Effector memory CD4-positive, alpha-beta T cell (primary cell): ENCODE data around the gene CDH13.

Experiments used
- DNase-seq, 3 donors: peaks; one replicate each; pipeline ENCODE4 v3.0.0-alpha.2; 2020
- H3K27ac ChIP-seq: 2 replicates; pipeline ENCODE4 v1.7.0; 2013; ENCODE audit warnings: mild to moderate bottlenecking, low read length, moderate library complexity; ENCODE audit not compliant: insufficient read depth, poor library complexity, severe bottlenecking
- H3K27me3 ChIP-seq: replicated peaks from 2 replicates; pipeline ENCODE4 v1.7.0; 2013; ENCODE audit warnings: mild to moderate bottlenecking, low read length; ENCODE audit not compliant: insufficient read depth, control insufficient read depth, poor library complexity, severe bottlenecking
- H3K36me3 ChIP-seq: 2 replicates; pipeline ENCODE4 v1.7.0; 2013; ENCODE audit warnings: mild to moderate bottlenecking, low read length, moderate library complexity; ENCODE audit not compliant: control insufficient read depth, insufficient read depth
- H3K4me1 ChIP-seq: 2 replicates; pipeline ENCODE4 v1.7.0; 2013; ENCODE audit warnings: low read length, mild to moderate bottlenecking; ENCODE audit not compliant: control insufficient read depth, insufficient read depth, poor library complexity, severe bottlenecking
- H3K4me3 ChIP-seq: 2 replicates; pipeline ENCODE4 v1.7.0; 2013; ENCODE audit warnings: low read length, low read depth, mild to moderate bottlenecking; ENCODE audit not compliant: insufficient read depth, poor library complexity, severe bottlenecking
- H3K9me3 ChIP-seq: 2 replicates; pipeline ENCODE4 v1.7.0; 2013; ENCODE audit warnings: mild to moderate bottlenecking, low read length, moderate library complexity; ENCODE audit not compliant: control insufficient read depth

The CDH13 gene

DNA sequence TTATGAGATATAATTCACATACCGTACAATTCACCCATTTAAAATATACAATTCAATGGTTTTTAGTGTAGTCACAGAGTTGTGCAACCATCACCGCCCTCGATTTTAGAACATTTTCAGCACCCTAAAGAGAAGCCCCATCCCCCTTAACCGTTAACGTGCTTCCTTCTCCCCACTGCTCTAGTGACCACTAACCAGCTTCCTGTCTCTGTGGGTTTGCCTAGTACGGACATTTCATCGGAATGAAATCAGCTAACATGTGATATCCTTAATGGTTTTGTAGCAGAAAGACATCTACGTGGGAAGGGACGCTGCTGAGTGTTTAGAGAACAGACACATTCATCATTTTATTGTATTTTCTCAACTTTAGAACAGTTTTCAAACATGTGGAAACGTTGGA is 1100.2 kb downstream of the CDH13 start:
- no peak overlapping the region for H3K4me3 ChIP-seq
- H3K27me3 ChIP-seq = no peaks in the 10 kb centered on the region
- H3K36me3 ChIP-seq = no peaks in the 10 kb centered on the region
- H3K9me3 ChIP-seq = no peaks in the 10 kb centered on the region
- H3K4me1 ChIP-seq = no peaks in the 10 kb centered on the region
- DNase-seq = no peak
- H3K27ac ChIP-seq = no peak overlapping the region

DNA sequence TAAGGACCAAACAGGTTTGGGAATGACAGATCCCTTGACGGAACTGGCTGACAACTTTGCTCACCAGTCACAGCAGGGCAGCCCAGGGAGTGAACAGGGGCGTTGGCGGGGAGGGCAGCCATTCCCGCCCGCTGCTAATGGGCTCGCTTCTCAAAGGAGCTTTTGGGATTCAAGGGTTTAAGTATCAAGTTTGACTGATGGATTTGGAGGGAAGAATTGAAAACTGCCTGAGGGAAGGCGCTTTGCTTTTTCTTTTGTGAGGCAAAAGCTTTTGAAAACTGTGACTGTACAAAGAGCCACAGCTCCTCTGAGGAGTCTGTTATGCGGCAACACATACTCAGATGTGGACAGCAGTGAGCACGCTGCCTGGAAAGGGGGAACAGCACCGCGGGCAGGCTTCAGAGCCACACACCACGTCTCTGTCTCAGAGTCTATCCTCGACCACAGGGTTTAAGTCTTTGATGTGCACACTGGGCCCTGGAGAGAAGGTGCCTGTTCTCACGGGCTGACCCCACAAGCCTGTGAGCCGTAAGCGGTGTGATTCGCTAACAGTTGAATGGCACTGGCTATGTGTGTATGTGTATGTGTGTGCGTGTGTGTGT is 1101.1 kb downstream of the CDH13 start:
- no peaks in the 10 kb centered on the region for H3K36me3 ChIP-seq
- H3K27ac ChIP-seq = no peak overlapping the region
- no peaks in the 10 kb centered on the region for H3K27me3 ChIP-seq
- H3K4me3 ChIP-seq = no peak overlapping the region
- H3K9me3 ChIP-seq = no peaks in the 10 kb centered on the region
- no peak for DNase-seq
- H3K4me1 ChIP-seq = no peaks in the 10 kb centered on the region

DNA sequence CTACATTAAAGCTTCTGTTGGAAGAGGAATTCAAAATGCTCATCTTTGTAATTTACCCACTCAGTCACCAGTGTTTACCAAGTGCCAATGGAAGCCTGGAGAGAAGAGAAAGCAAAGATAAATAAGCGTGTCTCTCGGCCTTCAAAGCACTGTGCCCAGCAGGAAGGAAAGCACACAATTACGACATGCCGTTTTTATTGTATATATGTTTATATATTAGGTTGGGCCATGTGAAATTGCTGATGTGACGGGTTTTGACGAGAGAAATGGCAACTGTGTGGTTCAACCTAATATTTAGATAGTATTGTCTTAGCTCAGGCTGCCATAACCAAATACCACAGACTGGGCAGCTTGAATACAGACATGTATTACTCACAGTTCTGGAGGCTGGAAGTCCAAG is 1101.7 kb downstream of the CDH13 start:
- no peaks in the 10 kb centered on the region for H3K36me3 ChIP-seq
- DNase-seq = no peak
- H3K9me3 ChIP-seq = no peaks in the 10 kb centered on the region
- H3K4me1 ChIP-seq = no peaks in the 10 kb centered on the region
- no peaks in the 10 kb centered on the region for H3K27me3 ChIP-seq
- H3K27ac ChIP-seq = no peak overlapping the region
- no peak overlapping the region for H3K4me3 ChIP-seq

DNA sequence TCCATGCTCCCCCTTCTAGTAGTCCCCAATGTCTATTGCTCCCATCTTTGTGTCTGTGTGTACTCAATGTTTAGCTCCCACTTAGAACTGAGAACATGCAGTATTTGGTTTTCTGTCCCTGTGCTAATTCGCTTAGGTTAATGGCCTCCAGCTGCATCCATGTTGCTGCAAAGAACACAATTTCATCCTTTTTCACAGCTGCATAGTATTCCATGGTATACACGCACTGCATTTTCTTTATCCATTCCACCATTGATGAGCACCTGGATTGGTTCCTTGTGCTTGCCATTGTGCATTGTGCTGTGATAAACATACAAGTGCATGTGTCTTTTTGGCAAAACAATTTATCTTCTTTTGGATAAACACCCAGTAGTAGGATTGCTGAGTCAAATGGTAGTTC is 1104.0 kb downstream of the CDH13 start:
- no peaks in the 10 kb centered on the region for H3K4me1 ChIP-seq
- no peak overlapping the region for H3K4me3 ChIP-seq
- DNase-seq = no peak
- H3K9me3 ChIP-seq = no peaks in the 10 kb centered on the region
- no peaks in the 10 kb centered on the region for H3K36me3 ChIP-seq
- no peaks in the 10 kb centered on the region for H3K27me3 ChIP-seq
- no peak overlapping the region for H3K27ac ChIP-seq

DNA sequence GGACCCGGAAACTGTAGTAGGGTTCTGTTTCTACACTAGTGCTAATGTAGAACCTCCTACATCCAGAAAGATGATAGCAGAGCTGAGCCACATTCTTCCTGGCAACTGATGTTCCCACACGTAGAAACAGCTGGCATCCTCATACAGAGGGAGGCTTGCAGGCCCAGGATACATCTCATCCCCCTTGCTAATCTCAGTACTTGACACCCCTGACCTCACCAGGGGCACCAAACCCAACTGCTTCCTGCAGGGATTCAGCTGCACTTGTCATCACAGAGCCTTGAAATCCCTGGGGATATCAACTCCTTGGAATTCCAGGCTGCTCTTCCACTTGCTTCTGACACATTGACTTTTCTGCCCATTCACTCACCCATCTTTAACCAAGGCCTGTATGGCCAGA is 1105.8 kb downstream of the CDH13 start:
- no peak overlapping the region for H3K4me3 ChIP-seq
- no peak for DNase-seq
- H3K4me1 ChIP-seq = no peaks in the 10 kb centered on the region
- H3K27ac ChIP-seq = no peak overlapping the region
- H3K9me3 ChIP-seq = no peaks in the 10 kb centered on the region
- no peaks in the 10 kb centered on the region for H3K36me3 ChIP-seq
- no peaks in the 10 kb centered on the region for H3K27me3 ChIP-seq

DNA sequence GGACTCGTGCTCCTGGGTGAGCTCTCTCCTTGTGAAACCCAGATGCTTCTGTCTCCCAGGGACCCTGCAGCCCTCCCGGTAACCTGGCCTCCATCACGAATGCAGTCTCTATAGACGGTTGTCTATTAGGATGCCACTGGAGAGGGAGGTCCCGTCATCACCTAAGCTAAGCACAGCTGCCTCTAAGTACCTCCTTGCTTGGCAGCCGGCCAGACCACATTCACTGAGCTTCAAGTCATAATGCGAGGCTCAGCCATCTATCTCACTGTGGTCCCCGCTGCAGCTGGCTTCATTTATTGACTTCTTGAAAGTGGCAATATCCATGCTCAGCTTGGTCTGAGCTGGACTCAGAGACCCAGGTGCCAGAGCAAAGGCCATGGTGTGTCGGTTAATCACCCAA is 1106.5 kb downstream of the CDH13 start:
- DNase-seq = no peak
- Histone ChIP-seq H3K4me1 (no peaks in the 10 kb centered on the region), H3K27me3 (no peaks in the 10 kb centered on the region), H3K36me3 (no peaks in the 10 kb centered on the region), H3K9me3 (no peaks in the 10 kb centered on the region), H3K4me3 (no peak overlapping the region), H3K27ac (no peak overlapping the region)

DNA sequence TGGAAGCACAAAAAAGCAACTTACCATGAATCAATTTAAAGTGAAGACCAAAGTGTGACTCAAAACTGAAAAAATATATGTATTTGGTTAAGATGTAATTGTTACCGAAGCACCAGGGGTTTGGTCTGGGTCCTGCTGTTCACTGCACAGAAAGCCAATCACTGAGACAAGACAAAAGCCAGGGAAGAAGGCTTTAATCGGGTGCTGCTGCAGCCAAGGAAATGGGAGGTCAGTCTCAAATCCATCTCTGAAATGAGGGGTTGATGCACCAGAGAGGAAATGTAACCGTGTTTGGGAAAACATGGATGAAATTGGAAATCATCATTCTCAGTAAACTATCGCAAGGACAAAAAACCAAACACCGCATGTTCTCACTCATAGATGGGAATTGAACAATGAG is 1107.4 kb downstream of the CDH13 start:
- H3K27ac ChIP-seq = no peak overlapping the region
- H3K27me3 ChIP-seq = no peaks in the 10 kb centered on the region
- no peak for DNase-seq

DNA sequence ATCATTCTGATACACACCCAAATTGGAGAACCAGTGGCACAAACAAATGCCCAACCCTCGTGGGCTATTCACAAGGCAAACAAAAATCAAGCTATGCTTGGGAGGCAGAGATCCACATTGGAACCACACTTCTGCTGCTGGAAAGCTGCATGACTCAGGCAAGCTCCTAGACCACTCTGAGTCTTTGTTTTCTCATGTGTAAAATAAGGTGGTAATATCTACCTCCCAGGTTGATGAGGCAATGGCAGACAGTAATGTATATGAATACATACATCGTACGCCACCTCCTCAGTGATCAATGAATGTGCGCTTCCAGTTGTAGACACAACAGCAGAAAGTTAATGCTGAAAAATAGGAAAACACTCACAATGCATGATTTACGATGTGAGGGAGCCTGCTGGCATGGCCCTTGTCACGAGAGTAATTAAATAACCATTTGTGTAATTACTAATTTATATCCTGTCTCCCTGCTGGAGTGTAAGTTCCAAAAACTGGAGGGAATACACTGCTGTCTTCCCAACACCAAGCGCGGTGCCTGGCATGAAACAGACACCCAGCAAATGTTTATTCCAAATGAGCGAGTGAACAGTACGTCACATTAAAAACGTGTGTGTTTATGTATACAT is 1111.1 kb downstream of the CDH13 start:
- Histone ChIP-seq H3K9me3 (no peaks in the 10 kb centered on the region), H3K36me3 (no peaks in the 10 kb centered on the region), H3K4me3 (no peak overlapping the region), H3K27ac (no peak overlapping the region), H3K27me3 (no peaks in the 10 kb centered on the region), H3K4me1 (no peaks in the 10 kb centered on the region)
- no peak for DNase-seq

More for the DNA sequence above, 1107.4 kb downstream of the CDH13 start:
- H3K4me3 ChIP-seq = no peak overlapping the region
- no peaks in the 10 kb centered on the region for H3K36me3 ChIP-seq
- H3K4me1 ChIP-seq = no peaks in the 10 kb centered on the region
- no peaks in the 10 kb centered on the region for H3K9me3 ChIP-seq

DNA sequence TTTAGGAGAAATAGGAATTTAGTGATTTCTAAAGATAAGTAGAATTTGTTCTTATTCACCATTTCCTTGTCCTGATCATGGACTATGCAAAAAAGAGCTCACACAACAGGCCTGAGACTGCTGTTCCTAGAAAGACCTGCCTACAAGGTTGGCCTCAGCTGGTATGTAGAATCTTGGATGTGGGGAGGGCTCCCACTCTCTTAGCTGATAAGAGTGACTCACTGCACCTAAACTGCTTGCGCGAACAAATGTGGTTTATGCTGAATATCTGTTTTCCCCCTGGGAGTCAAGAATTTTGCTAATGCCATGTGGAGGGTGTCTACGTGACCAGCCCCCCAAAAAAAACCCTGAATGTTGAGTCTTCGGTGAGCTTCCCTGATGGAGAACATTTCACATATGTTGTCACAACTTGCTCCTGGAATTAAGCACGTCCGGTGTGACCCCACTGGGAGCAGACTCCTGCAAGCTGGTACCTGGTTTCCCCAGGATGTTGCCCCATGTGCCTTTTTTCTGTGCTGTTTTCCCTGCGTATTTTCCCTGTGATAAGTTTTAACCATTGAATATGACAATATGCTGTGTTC is 1112.2 kb downstream of the CDH13 start:
- no peak for DNase-seq
- H3K36me3 ChIP-seq = no peaks in the 10 kb centered on the region
- H3K27ac ChIP-seq = no peak overlapping the region
- H3K27me3 ChIP-seq = no peaks in the 10 kb centered on the region
- H3K9me3 ChIP-seq = no peaks in the 10 kb centered on the region
- no peak overlapping the region for H3K4me3 ChIP-seq
- H3K4me1 ChIP-seq = no peaks in the 10 kb centered on the region

DNA sequence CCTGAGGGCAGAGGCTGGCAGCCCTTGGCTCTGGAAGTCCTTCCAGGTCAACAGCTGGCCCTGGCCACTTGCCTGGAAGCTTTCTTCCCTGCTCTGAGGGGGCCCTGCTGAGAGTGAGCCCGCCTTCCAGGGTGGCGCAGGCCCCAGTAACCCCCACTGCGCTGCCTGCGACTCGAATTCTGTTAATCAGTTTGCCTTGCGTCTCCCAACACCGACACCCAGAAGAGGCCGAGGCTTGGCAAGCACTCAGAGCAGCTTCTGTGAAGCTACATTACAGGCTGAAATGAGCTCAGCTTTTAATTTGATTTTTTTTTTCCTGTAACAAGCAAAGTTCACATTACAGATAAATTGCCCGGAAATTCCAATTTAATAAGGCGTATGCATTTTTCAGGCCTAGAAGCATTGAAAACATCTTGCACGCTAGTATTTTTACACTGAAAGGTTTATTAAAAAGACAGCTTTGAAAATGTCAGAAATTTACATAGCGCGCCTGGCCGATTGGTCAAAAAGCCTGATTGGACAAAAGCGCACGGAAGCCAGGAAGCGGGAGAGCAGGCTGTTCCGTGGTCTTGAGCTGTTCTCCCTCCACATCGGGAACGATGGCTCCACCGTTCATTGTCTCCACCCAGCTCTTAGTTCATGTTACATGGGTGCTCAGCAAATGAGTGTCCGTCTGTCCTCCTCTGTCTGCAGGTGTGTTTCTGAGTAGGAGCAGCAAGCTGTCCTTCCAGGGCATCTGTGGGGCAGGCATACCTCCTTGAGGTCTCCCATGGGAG is 1115.5 kb downstream of the CDH13 start:
- DNase-seq = no peak
- no peaks in the 10 kb centered on the region for H3K36me3 ChIP-seq
- H3K27ac ChIP-seq = no peak overlapping the region

More for the DNA sequence above, 1115.5 kb downstream of the CDH13 start:
- Histone ChIP-seq H3K27me3 (no peaks in the 10 kb centered on the region), H3K4me3 (no peak overlapping the region), H3K4me1 (no peaks in the 10 kb centered on the region), H3K9me3 (no peaks in the 10 kb centered on the region)
